Hepatocyte (in vitro differentiated cells): Measurements from ENCODE around the gene TSPEAR. TPM values are rescaled to one million over a fixed set of nuclear protein-coding genes. Genes with fewer than 3 reads are reported as not detected.

ENCODE experiments used
- DNase-seq: peaks from one replicate; pipeline ENCODE4 v3.0.0-alpha.2; 2016; ENCODE audit warnings: low spot score
- H2AFZ ChIP-seq: fragments of 200-600 bp; sonication (generic); 2 replicates; pipeline ENCODE4 v1.6.0; 2016; ENCODE audit warnings: antibody characterized with exemption, mild to moderate bottlenecking
- H3K27ac ChIP-seq: fragments of 200-600 bp; sonication (generic); 2 replicates; pipeline ENCODE4 v1.5.1; 2016; ENCODE audit warnings: mild to moderate bottlenecking
- H3K27me3 ChIP-seq: fragments of 200-600 bp; sonication (generic); 2 replicates; pipeline ENCODE4 v1.6.1; 2016
- H3K36me3 ChIP-seq: fragments of 200-600 bp; sonication (generic); replicated peaks from 2 replicates; pipeline ENCODE4 v1.5.1; 2016; ENCODE audit warnings: low read depth; ENCODE audit not compliant: insufficient read depth
- H3K4me1 ChIP-seq: fragments of 200-600 bp; sonication (generic); 2 replicates; pipeline ENCODE4 v1.5.1; 2016; ENCODE audit warnings: mild to moderate bottlenecking, moderate library complexity; ENCODE audit not compliant: insufficient read depth
- H3K4me2 ChIP-seq: fragments of 200-600 bp; sonication (generic); 2 replicates; pipeline ENCODE4 v1.6.0; 2016
- H3K4me3 ChIP-seq: fragments of 200-600 bp; sonication (generic); 2 replicates; pipeline ENCODE4 v1.5.1; 2016; ENCODE audit warnings: mild to moderate bottlenecking
- H3K79me2 ChIP-seq: fragments of 200-600 bp; sonication (generic); 2 replicates; pipeline ENCODE4 v1.6.0; 2017; ENCODE audit warnings: mild to moderate bottlenecking
- H3K9me2 ChIP-seq: fragments of 200-600 bp; sonication (generic); replicated peaks from 2 replicates; pipeline ENCODE4 v1.6.0; 2017; ENCODE audit warnings: mild to moderate bottlenecking; ENCODE audit not compliant: insufficient read depth
- H3K9me3 ChIP-seq: fragments of 200-600 bp; sonication (generic); 2 replicates; pipeline ENCODE4 v1.5.1; 2016; ENCODE audit warnings: low read depth, mild to moderate bottlenecking
- H4K20me1 ChIP-seq: fragments of 200-600 bp; sonication (generic); 2 replicates; pipeline ENCODE4 v1.6.0; 2016; ENCODE audit warnings: mild to moderate bottlenecking; ENCODE audit not compliant: insufficient read depth, poor library complexity, severe bottlenecking
- CTCF ChIP-seq: fragments of 200-600 bp; sonication (generic); IDR thresholded peaks from 2 replicates; pipeline ENCODE4 v1.5.1; 2016; ENCODE audit warnings: antibody characterized with exemption, mild to moderate bottlenecking; ENCODE audit not compliant: poor library complexity
- EZH2 ChIP-seq: fragments of 200-600 bp; sonication (generic); IDR thresholded peaks from 2 replicates; pipeline ENCODE4 v1.6.1; 2016; ENCODE audit warnings: antibody characterized with exemption, mild to moderate bottlenecking, borderline replicate concordance
- EZH2phosphoT487 ChIP-seq: fragments of 200-600 bp; sonication (generic); IDR thresholded peaks from one replicate; pipeline ENCODE4 v1.6.1; 2018; ENCODE audit warnings: antibody characterized with exemption, mild to moderate bottlenecking, low read depth, moderate library complexity; ENCODE audit not compliant: unreplicated experiment, severe bottlenecking
- WGBS: methylation state at CpG from one replicate; pipeline ENCODE4 v1.1.6; 2016; ENCODE audit warnings: low lambda C conversion rate; ENCODE audit errors: missing lambda C conversion rate; 5-methylcytosine and 5-hydroxymethylcytosine counted together
- polyA plus RNA-seq: library from polyadenylated mRNA; unstranded; fragments of >200 nt; fragmentation: Nextera tagmentation; extraction: Ambion mirVana; gene quantifications from 2 replicates; pipeline ENCODE4 v1.2.1, GENCODE V29; 2016
- total RNA-seq: library from RNA; depleted of rRNA; stranded (reverse); fragments of >200 nt; gene quantifications from 2 replicates; pipeline ENCODE4 v1.2.3, GENCODE V29; 2014

Gene TSPEAR
- total and polyA plus RNA-seq, 2 experiments from 2014 or later, result 0.35 TPM; not detected in 1

- WGBS, result 80% methylated on average over 7 of the region's 7 CpGs
- TF ChIP-seq EZH2phosphoT487 (no peak), CTCF (no peak), EZH2 (no peak)
- Histone ChIP-seq H3K27ac (no peak overlapping the region), H3K79me2 (no peaks in the 10 kb centered on the region), H3K9me3 (no peaks in the 10 kb centered on the region), H3K4me2 (no peak overlapping the region), H4K20me1 (no peaks in the 10 kb centered on the region), H3K4me3 (no peak overlapping the region), H2AFZ (no peak overlapping the region), H3K36me3 (no peaks in the 10 kb centered on the region), H3K9me2 (no peaks in the 10 kb centered on the region), H3K4me1 (no peaks in the 10 kb centered on the region), H3K27me3 (peaks cover 13% of the 10 kb centered on the region)
- no peak for DNase-seq
Observed at GRCh38 chr21:44684077-44684476, 27.3 kb downstream of the TSPEAR start.

GRCh38 chr21:44682580-44683151 lies 28.7 kb downstream of the TSPEAR start:
- no peaks in the 10 kb centered on the region for H3K9me3 ChIP-seq
- H3K27ac ChIP-seq, result no peak overlapping the region
- H3K79me2 ChIP-seq, result no peaks in the 10 kb centered on the region
- H3K4me1 ChIP-seq, result no peaks in the 10 kb centered on the region
- H3K36me3 ChIP-seq, result no peaks in the 10 kb centered on the region
- no peaks in the 10 kb centered on the region for H4K20me1 ChIP-seq
- H3K4me2 ChIP-seq, result no peak overlapping the region
- no peaks in the 10 kb centered on the region for H3K9me2 ChIP-seq
- H2AFZ ChIP-seq, result no peak overlapping the region
- DNase-seq, result no peak
- 91% methylated on average over 15 of the region's 15 CpGs for WGBS
- no peak for TF ChIP-seq EZH2
- TF ChIP-seq CTCF, result no peak
- no peak for TF ChIP-seq EZH2phosphoT487
- peaks cover 13% of the 10 kb centered on the region for H3K27me3 ChIP-seq
- H3K4me3 ChIP-seq, result no peak overlapping the region

GRCh38 chr21:44681861-44682579 lies 29.4 kb downstream of the TSPEAR start, which contains the start of gene KRTAP12-1:
Gene KRTAP12-1 (minus strand): TSS chr21:44682163. CDS start chr21:44682123, 40 bp downstream.
- no peak within 1 kb of the TSS for H3K4me2 ChIP-seq
- H3K4me3 ChIP-seq, result no peak within 1 kb of the TSS
- no peaks in the 10 kb centered on the region for H3K79me2 ChIP-seq
- no peaks in the 10 kb centered on the region for H3K4me1 ChIP-seq
- no peak within 1 kb of the TSS for H3K27ac ChIP-seq
- 83% methylated on average over 23 of the region's 23 CpGs for WGBS
- no peak for DNase-seq
- TF ChIP-seq EZH2 (no peak), CTCF (no peak), EZH2phosphoT487 (no peak)
- no peak within 1 kb of the TSS for H2AFZ ChIP-seq
- peaks cover 7% of the 10 kb centered on the region for H3K27me3 ChIP-seq
- H3K9me3 ChIP-seq, result no peaks in the 10 kb centered on the region
- no peaks in the 10 kb centered on the region for H3K36me3 ChIP-seq
- no peaks in the 10 kb centered on the region for H4K20me1 ChIP-seq
- H3K9me2 ChIP-seq, result no peaks in the 10 kb centered on the region
